ENCODE results near the gene NACC2.
"Not testable (repeated sequence)": the region's sequence is repeated elsewhere in the genome, so short reads cannot be mapped to it uniquely, and the experiment has no call there.

Gene NACC2

GRCh38 chr9:136080716-136081112, 14.4 kb downstream of the NACC2 start:
- DNase-seq (ENCODE audit: low read depth), result no peak

- DNase-seq (ENCODE audit: low read depth), result no peak
Observed at GRCh38 chr9:136079916-136080246, 15.2 kb downstream of the NACC2 start.

- DNase-seq (ENCODE audit: low read depth), result no peak
Observed at GRCh38 chr9:136079211-136079915, 15.7 kb downstream of the NACC2 start.

GRCh38 chr9:136078498-136079011, 16.5 kb downstream of the NACC2 start:
- no peak for DNase-seq (ENCODE audit: low read depth)

GRCh38 chr9:136078024-136078423, 17.1 kb downstream of the NACC2 start:
- no peak for DNase-seq (ENCODE audit: low read depth)

GRCh38 chr9:136077491-136077890, 17.6 kb downstream of the NACC2 start:
- no peak for DNase-seq (ENCODE audit: low read depth)

- DNase-seq (ENCODE audit: low read depth), result no peak
Observed at GRCh38 chr9:136075881-136076678, 19.0 kb downstream of the NACC2 start.

- DNase-seq (ENCODE audit: low read depth), result no peak
Observed at GRCh38 chr9:136075134-136075841, 19.8 kb downstream of the NACC2 start.

- DNase-seq (ENCODE audit: low read depth), result no peak
Observed at GRCh38 chr9:136074706-136075105, 20.4 kb downstream of the NACC2 start.

- DNase-seq (ENCODE audit: low read depth), result no peak
Observed at GRCh38 chr9:136062657-136063439, 32.2 kb downstream of the NACC2 start.

- DNase-seq (ENCODE audit: low read depth), result not testable (repeated sequence)
Observed at GRCh38 chr9:136061916-136062315, 33.2 kb downstream of the NACC2 start.

GRCh38 chr9:136061405-136061804, 33.7 kb downstream of the NACC2 start:
- DNase-seq (ENCODE audit: low read depth), result no peak

GRCh38 chr9:136060671-136061371, 34.3 kb downstream of the NACC2 start:
- no peak for DNase-seq (ENCODE audit: low read depth)

- DNase-seq (ENCODE audit: low read depth), result no peak
Observed at GRCh38 chr9:136059851-136060670, 35.0 kb downstream of the NACC2 start.

- DNase-seq (ENCODE audit: low read depth), result no peak
Observed at GRCh38 chr9:136059321-136059791, 35.7 kb downstream of the NACC2 start.

GRCh38 chr9:136058801-136059302, 36.2 kb downstream of the NACC2 start:
- no peak for DNase-seq (ENCODE audit: low read depth)

- no peak for DNase-seq (ENCODE audit: low read depth)
Observed at GRCh38 chr9:136058084-136058483, 37.0 kb downstream of the NACC2 start.

- DNase-seq (ENCODE audit: low read depth), result no peak
Observed at GRCh38 chr9:136057236-136058081, 37.6 kb downstream of the NACC2 start.

Measured in stimulated activated CD8-positive, alpha-beta memory T cell treated with anti-CD3 and anti-CD28 coated beads, Interleukin-7, amount 100 ng/mL, for 24 hours (primary cell).